GM12878 (cell line): ENCODE results near the gene PCDHGA2.

ENCODE experiments used
- CREB1 ChIP-seq: IDR thresholded peaks from 2 replicates; pipeline ENCODE4 v1.6.1; 2012; ENCODE audit warnings: low read depth, mild to moderate bottlenecking, inconsistent platforms
- CTCF ChIP-seq, 3 experiments: IDR thresholded peaks in 2 of 3; conservative IDR thresholded peaks in 1 of 3; 2 replicates each; pipeline ENCODE4 v1.5.1; 2011; ENCODE audit warnings: low read depth in 3 of 3, low read length in 3 of 3, mild to moderate bottlenecking in 3 of 3, control low read depth in 2 of 3, moderate library complexity in 2 of 3, inconsistent platforms in 1 of 3, mixed read lengths in 1 of 3; ENCODE audit not compliant: control insufficient read depth in 2 of 3, insufficient read depth in 1 of 3; ENCODE audit errors: extremely low read depth in 1 of 3
- EZH2 ChIP-seq: IDR thresholded peaks from 2 replicates; pipeline ENCODE4 v1.6.1; 2012; ENCODE audit warnings: low read depth, mild to moderate bottlenecking, control low read depth, inconsistent platforms, low read length, borderline replicate concordance; ENCODE audit not compliant: control insufficient read depth
- PBX3 ChIP-seq: IDR thresholded peaks from 2 replicates; pipeline ENCODE4 v1.6.1; 2011; ENCODE audit warnings: mild to moderate bottlenecking, low read depth, low read length, moderate library complexity; ENCODE audit not compliant: insufficient replicate concordance
- SP1 ChIP-seq: IDR thresholded peaks from one replicate; pipeline ENCODE4 v1.6.1; 2011; ENCODE audit warnings: low read depth, low read length
- USF2 ChIP-seq: IDR thresholded peaks from 2 replicates; pipeline ENCODE4 v1.6.1; 2011; ENCODE audit warnings: low read depth, low read length, improper control_type of control experiment, borderline replicate concordance
- TF ChIP-seq, protein P1 (sequence below): IDR thresholded peaks from 2 replicates; pipeline ENCODE4 v1.6.1; 2012; ENCODE audit warnings: low read depth, low read length, improper control_type of control experiment

- TF ChIP-seq EZH2 = no peak
- TF ChIP-seq CREB1 = no peak
- TF ChIP-seq PBX3 = no peak
- TF ChIP-seq, protein P1, sequence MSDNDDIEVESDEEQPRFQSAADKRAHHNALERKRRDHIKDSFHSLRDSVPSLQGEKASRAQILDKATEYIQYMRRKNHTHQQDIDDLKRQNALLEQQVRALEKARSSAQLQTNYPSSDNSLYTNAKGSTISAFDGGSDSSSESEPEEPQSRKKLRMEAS = no peak
- TF ChIP-seq CTCF (IDR thresholded peaks at IDR 0.05 in 2 of 3, conservative IDR thresholded peaks at IDR 0.05 in 1 of 3; ENCODE audit: control insufficient read depth in 2 of 3, extremely low read depth in 1 of 3, insufficient read depth in 1 of 3, low read depth in 3 of 3, low read length in 3 of 3) = no peak
- no peak for TF ChIP-seq USF2
- TF ChIP-seq SP1 = no peak
Observed at GRCh38 chr5:141383345-141383744, 44.8 kb downstream of the PCDHGA2 start.
